Uterus (tissue), 4 donors: ENCODE results near the gene SCUBE1. TPM values are rescaled to one million over a fixed set of nuclear protein-coding genes. Genes with fewer than 3 reads are reported as not detected.

ENCODE experiments used
- DNase-seq, 2 donors: peaks; one replicate each; pipeline ENCODE4 v3.0.0-alpha.2; 2019 to 2020
- H3K27ac ChIP-seq, 2 donors: fragments of 200-600 bp; sonication (generic); 1 replicate in 1 of 2; 2 replicates in 1 of 2; pipeline ENCODE4 v1.5.1; 2016 to 2018
- H3K27me3 ChIP-seq, 2 donors: fragments of 200-600 bp; sonication (generic); one replicate each; pipeline ENCODE4 v1.5.1; 2018 to 2019; ENCODE audit warnings: control low read depth in 1 of 2
- H3K36me3 ChIP-seq, 2 donors: fragments of 200-600 bp; sonication (generic); one replicate each; pipeline ENCODE4 v1.5.1; 2019; ENCODE audit warnings: control low read depth in 1 of 2
- H3K4me1 ChIP-seq, 2 donors: fragments of 200-600 bp; sonication (generic); one replicate each; pipeline ENCODE4 v1.5.1; 2018 to 2019; ENCODE audit warnings: control low read depth in 1 of 2
- H3K4me3 ChIP-seq, 2 donors: fragments of 200-600 bp; sonication (generic); 1 replicate in 1 of 2; 2 replicates in 1 of 2; pipeline ENCODE4 v1.5.1; 2018 to 2019; ENCODE audit warnings: mild to moderate bottlenecking in 1 of 2
- H3K9me3 ChIP-seq, 2 donors: fragments of 200-600 bp; sonication (generic); one replicate each; pipeline ENCODE4 v1.5.1; 2019; ENCODE audit warnings: control low read depth in 1 of 2
- CTCF ChIP-seq, 4 experiments: fragments of 200-600 bp in 2 of 4; fragments of 450-650 bp in 2 of 4; sonication (generic) in 2 of 4; IDR thresholded peaks; one replicate each; pipeline ENCODE4 v1.5.1; 2016 to 2019; ENCODE audit warnings: antibody characterized with exemption in 4 of 4, mild to moderate bottlenecking in 2 of 4, moderate library complexity in 1 of 4
- POLR2A ChIP-seq, 2 donors: fragments of 450-650 bp; IDR thresholded peaks; one replicate each; pipeline ENCODE4 v1.6.1; 2016; ENCODE audit warnings: antibody characterized with exemption in 2 of 2, mild to moderate bottlenecking in 1 of 2, moderate library complexity in 1 of 2
- intact Hi-C: fragments of 100-400 bp; cut with DNase I; formaldehyde crosslinking; loops from one replicate; pipeline ENCODE4 v1.15.1; 2023; ENCODE audit warnings: low total_unique reads
- total RNA-seq, 4 donors: library from RNA; depleted of rRNA in 3 of 4; stranded (reverse); fragments of >200 nt in 3 of 4; gene quantifications; one replicate each; pipeline versions ENCODE4 v1.1.0 to v1.2.4, GENCODE V29; 2014 to 2023
- donor health status: DM: yes; HTN: yes; CAD: no.

SCUBE1 gene
- total RNA-seq, 4 donors from 2014 or later: 0.14 to 1.7 (median 0.26) TPM; not detected in 1

GRCh38 chr22:43207849-43208702, 135.1 kb downstream of the SCUBE1 start:
- H3K36me3 ChIP-seq: no peaks in the 10 kb centered on the region
- DNase-seq: no peak
- no peak overlapping the region for H3K4me3 ChIP-seq
- no peak overlapping the region for H3K27ac ChIP-seq
- intact Hi-C loops: loop anchor here (10.0 kb wide), 1 partner anchor 57 kb away; no protein-coding TSS in a partner anchor
- H3K27me3 ChIP-seq: no peaks in the 10 kb centered on the region
- H3K9me3 ChIP-seq: no peaks in the 10 kb centered on the region
- TF ChIP-seq CTCF (IDR thresholded peaks at IDR 0.05): no peak
- no peak for TF ChIP-seq POLR2A (IDR thresholded peaks at IDR 0.05)
- H3K4me1 ChIP-seq: no peaks in the 10 kb centered on the region

- intact Hi-C loops: loop anchor here (10.0 kb wide), 1 partner anchor 57 kb away; no protein-coding TSS in a partner anchor
- Histone ChIP-seq H3K4me3 (no peak overlapping the region), H3K9me3 (no peaks in the 10 kb centered on the region), H3K27me3 (no peaks in the 10 kb centered on the region), H3K4me1 (no peaks in the 10 kb centered on the region), H3K36me3 (no peaks in the 10 kb centered on the region), H3K27ac (no peak overlapping the region)
- TF ChIP-seq POLR2A (IDR thresholded peaks at IDR 0.05): no peak
- TF ChIP-seq CTCF (IDR thresholded peaks at IDR 0.05): no peak
- no peak for DNase-seq
Measured at GRCh38 chr22:43207386-43207785, 135.8 kb downstream of the SCUBE1 start.

- no peaks in the 10 kb centered on the region for H3K4me1 ChIP-seq
- TF ChIP-seq POLR2A (IDR thresholded peaks at IDR 0.05) (no peak), CTCF (IDR thresholded peaks at IDR 0.05) (no peak)
- no peaks in the 10 kb centered on the region for H3K9me3 ChIP-seq
- H3K27me3 ChIP-seq: no peaks in the 10 kb centered on the region
- DNase-seq: no peak
- H3K27ac ChIP-seq: no peak overlapping the region
- no peak overlapping the region for H3K4me3 ChIP-seq
- no peaks in the 10 kb centered on the region for H3K36me3 ChIP-seq
- intact Hi-C loops: loop anchor here (10.0 kb wide), 1 partner anchor 58 kb away; no protein-coding TSS in a partner anchor
Measured at GRCh38 chr22:43206509-43207161, 136.5 kb downstream of the SCUBE1 start.

GRCh38 chr22:43205748-43206508, 137.2 kb downstream of the SCUBE1 start:
- Histone ChIP-seq H3K9me3 (no peaks in the 10 kb centered on the region), H3K27ac (no peak overlapping the region), H3K27me3 (no peaks in the 10 kb centered on the region), H3K4me1 (no peaks in the 10 kb centered on the region), H3K36me3 (no peaks in the 10 kb centered on the region), H3K4me3 (no peak overlapping the region)
- TF ChIP-seq POLR2A (IDR thresholded peaks at IDR 0.05): no peak
- no peak for TF ChIP-seq CTCF (IDR thresholded peaks at IDR 0.05)
- no peak for DNase-seq
- intact Hi-C loops: loop anchor here (10.0 kb wide), 1 partner anchor 59 kb away; no protein-coding TSS in a partner anchor
